ENCODE results near the gene ADAT2. TPM values are rescaled to one million over a fixed set of nuclear protein-coding genes. Genes with fewer than 3 reads are reported as not detected.
A peak's percentile ranks its signal among the peaks of the same experiment; 100 is the strongest.

ADAT2 gene
- total and polyA plus RNA-seq, 2 of the 13 experiments (the other 11 are each of a cell fraction or from before 2014, with no cell fraction given): 10.5 to 18.3 TPM

DNA sequence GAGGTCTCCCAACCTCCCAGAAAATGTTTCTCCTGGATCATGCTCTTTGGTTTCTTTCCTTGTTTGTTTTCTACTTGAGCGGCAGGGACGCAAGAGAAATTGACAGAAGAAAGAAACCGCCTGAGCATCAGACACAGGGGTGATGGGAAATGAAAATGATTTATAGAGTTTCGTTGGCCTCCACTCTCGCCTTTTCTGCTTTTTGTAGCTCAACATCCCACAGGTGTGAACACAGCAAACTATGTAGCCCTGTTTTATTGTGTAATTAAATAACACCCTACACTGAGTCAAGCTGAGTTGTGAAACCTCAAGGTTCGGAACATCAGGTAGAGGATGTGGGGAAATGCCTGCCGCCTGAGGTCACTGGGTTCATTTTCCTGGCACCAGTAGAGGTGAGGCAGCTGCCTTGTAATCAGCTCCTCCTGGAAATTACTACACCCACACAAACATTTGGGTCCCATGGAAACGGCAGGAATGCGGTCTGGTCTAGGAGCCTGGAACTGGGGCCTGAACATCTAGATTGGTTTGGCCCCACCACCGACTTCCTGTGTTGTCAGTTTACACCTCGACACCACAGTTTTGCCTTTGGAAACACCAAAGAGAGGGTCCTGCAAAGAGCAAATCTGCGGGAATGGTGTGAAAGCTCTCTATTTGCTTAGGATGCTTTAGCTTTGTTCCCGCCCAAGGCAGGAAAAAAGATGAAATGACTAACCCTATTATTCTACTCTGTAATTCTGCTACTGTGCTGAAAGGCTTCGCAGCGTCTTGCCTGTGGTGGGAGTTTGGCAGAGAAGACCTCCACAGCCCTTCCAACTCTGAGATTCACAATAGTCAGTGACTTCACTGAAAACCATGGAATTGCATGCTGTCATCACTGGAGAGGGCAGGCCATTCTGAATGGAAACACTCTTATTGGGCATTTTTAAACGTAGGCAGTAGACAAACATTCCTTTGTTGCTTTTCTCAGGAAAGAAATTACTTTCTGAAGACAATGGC, 53.0 kb downstream of the ADAT2 start (continued):
- TF ChIP-seq, protein P1, sequence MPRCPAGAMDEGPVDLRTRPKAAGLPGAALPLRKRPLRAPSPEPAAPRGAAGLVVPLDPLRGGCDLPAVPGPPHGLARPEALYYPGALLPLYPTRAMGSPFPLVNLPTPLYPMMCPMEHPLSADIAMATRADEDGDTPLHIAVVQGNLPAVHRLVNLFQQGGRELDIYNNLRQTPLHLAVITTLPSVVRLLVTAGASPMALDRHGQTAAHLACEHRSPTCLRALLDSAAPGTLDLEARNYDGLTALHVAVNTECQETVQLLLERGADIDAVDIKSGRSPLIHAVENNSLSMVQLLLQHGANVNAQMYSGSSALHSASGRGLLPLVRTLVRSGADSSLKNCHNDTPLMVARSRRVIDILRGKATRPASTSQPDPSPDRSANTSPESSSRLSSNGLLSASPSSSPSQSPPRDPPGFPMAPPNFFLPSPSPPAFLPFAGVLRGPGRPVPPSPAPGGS (CRISPR knock-in tag; IDR thresholded peaks at IDR 0.05): no peak; the same call in 1 of the 2 replicates
- TF ChIP-seq TRIM24 (CRISPR knock-in tag; IDR thresholded peaks at IDR 0.05) (no peak), ZNF44 (CRISPR knock-in tag; IDR thresholded peaks at IDR 0.05) (no peak), NRL (CRISPR knock-in tag; IDR thresholded peaks at IDR 0.05; ENCODE audit: borderline replicate concordance) (no peak), ZNF431 (CRISPR knock-in tag; IDR thresholded peaks at IDR 0.05; ENCODE audit: borderline replicate concordance, low read depth) (no peak), ZNF776 (CRISPR knock-in tag; IDR thresholded peaks at IDR 0.05) (no peak), NFIC (IDR thresholded peaks at IDR 0.05; ENCODE audit: low read length) (no peak), ZNF577 (CRISPR knock-in tag; IDR thresholded peaks at IDR 0.05; ENCODE audit: borderline replicate concordance, low read depth) (no peak), ZBTB7A (CRISPR knock-in tag; IDR thresholded peaks at IDR 0.05) (no peak), MIXL1 (CRISPR knock-in tag; IDR thresholded peaks at IDR 0.05) (peak; percentile 78), ELF1 (CRISPR knock-in tag; IDR thresholded peaks at IDR 0.05) (peak; percentile 51), MTF2 (CRISPR knock-in tag; IDR thresholded peaks at IDR 0.05; ENCODE audit: borderline replicate concordance) (0 out of 2 replicates have a peak, but pooled peaks have one; percentile 43), ZNF605 (CRISPR knock-in tag; IDR thresholded peaks at IDR 0.05) (peak; percentile 10; the same call in 1 of the 2 replicates), ZNF253 (CRISPR knock-in tag; IDR thresholded peaks at IDR 0.05; ENCODE audit: borderline replicate concordance) (no peak), ZNF124 (CRISPR knock-in tag; IDR thresholded peaks at IDR 0.05) (peak; percentile 74; the same call in 1 of the 2 replicates), ATF7-NPFF (CRISPR knock-in tag; IDR thresholded peaks at IDR 0.05; ENCODE audit: low read depth) (no peak), RAD51 (IDR thresholded peaks at IDR 0.05; ENCODE audit: borderline replicate concordance) (no peak), ZNF333 (CRISPR knock-in tag; IDR thresholded peaks at IDR 0.05; ENCODE audit: borderline replicate concordance) (no peak), ZFP36 (IDR thresholded peaks at IDR 0.05; ENCODE audit: borderline replicate concordance, low read depth, low read length, partially characterized antibody) (no peak)
- TF ChIP-seq, protein P2, sequence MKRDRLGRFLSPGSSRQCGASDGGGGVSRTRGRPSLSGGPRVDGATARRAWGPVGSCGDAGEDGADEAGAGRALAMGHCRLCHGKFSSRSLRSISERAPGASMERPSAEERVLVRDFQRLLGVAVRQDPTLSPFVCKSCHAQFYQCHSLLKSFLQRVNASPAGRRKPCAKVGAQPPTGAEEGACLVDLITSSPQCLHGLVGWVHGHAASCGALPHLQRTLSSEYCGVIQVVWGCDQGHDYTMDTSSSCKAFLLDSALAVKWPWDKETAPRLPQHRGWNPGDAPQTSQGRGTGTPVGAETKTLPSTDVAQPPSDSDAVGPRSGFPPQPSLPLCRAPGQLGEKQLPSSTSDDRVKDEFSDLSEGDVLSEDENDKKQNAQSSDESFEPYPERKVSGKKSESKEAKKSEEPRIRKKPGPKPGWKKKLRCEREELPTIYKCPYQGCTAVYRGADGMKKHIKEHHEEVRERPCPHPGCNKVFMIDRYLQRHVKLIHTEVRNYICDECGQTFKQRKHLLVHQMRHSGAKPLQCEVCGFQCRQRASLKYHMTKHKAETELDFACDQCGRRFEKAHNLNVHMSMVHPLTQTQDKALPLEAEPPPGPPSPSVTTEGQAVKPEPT (CRISPR knock-in tag; IDR thresholded peaks at IDR 0.05; ENCODE audit: low read depth): peak; percentile 79; the same call in 1 of the 2 replicates
- TF ChIP-seq, protein P3, sequence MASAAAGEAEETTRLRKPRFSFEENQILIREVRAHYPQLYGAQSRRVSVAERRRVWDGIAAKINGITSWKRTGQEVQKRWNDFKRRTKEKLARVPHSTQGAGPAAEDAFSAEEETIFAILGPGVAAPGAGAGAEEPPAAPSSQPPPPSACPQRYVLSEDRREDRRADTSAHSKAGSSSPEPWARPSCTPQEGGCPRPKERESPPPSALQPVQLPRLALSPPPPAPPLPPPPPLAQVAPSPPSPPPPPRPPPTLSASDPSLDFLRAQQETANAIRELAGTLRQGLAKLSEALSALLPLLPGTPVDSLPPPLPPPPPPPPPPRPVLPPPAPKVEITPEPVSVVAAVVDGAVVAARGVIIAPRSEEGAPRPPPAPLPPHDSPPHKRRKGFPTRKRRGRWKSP (CRISPR knock-in tag; IDR thresholded peaks at IDR 0.05): peak; percentile 82; the same call in 1 of the 2 replicates
- TF ChIP-seq, protein P4, sequence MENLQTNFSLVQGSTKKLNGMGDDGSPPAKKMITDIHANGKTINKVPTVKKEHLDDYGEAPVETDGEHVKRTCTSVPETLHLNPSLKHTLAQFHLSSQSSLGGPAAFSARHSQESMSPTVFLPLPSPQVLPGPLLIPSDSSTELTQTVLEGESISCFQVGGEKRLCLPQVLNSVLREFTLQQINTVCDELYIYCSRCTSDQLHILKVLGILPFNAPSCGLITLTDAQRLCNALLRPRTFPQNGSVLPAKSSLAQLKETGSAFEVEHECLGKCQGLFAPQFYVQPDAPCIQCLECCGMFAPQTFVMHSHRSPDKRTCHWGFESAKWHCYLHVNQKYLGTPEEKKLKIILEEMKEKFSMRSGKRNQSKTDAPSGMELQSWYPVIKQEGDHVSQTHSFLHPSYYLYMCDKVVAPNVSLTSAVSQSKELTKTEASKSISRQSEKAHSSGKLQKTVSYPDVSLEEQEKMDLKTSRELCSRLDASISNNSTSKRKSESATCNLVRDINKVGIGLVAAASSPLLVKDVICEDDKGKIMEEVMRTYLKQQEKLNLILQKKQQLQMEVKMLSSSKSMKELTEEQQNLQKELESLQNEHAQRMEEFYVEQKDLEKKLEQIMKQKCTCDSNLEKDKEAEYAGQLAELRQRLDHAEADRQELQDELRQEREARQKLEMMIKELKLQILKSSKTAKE (CRISPR knock-in tag; IDR thresholded peaks at IDR 0.05; ENCODE audit: borderline replicate concordance): peak; percentile 80
